ENCODE data around the gene GLI3. TPM values are rescaled to one million over a fixed set of nuclear protein-coding genes. Genes with fewer than 3 reads are reported as not detected.

The GLI3 gene
- total RNA-seq, 1 donor from 2014 or later, result 126 TPM

GRCh38 chr7:42207420-42207819, 29.6 kb downstream of the GLI3 start:
- Mint-ChIP-seq H3K27ac (peak overlapping the region; percentile 21), H3K27me3 (ENCODE audit: low read depth) (no peaks in the 10 kb centered on the region), H3K4me3 (no peak overlapping the region), H3K9me3 (peaks cover 16% of the 10 kb centered on the region), H3K4me1 (peaks cover 16% of the 10 kb centered on the region), H3K36me3 (peaks cover 40% of the 10 kb centered on the region)
- TF ChIP-seq CTCF (IDR thresholded peaks at IDR 0.05; ENCODE audit: unreplicated experiment), result no peak
- DNase-seq (ENCODE audit: low spot score in 2 of 2, unreplicated experiment in 2 of 2), result no peak

GRCh38 chr7:42203336-42203735, 33.7 kb downstream of the GLI3 start:
- no peak overlapping the region for H3K27ac Mint-ChIP-seq
- no peak for DNase-seq (ENCODE audit: low spot score in 2 of 2, unreplicated experiment in 2 of 2)
- no peak overlapping the region for H3K4me3 Mint-ChIP-seq
- H3K36me3 Mint-ChIP-seq, result peaks cover 32% of the 10 kb centered on the region
- H3K9me3 Mint-ChIP-seq, result peaks cover 16% of the 10 kb centered on the region
- TF ChIP-seq CTCF (IDR thresholded peaks at IDR 0.05; ENCODE audit: unreplicated experiment), result no peak
- H3K27me3 Mint-ChIP-seq (ENCODE audit: low read depth), result no peaks in the 10 kb centered on the region
- peaks cover 16% of the 10 kb centered on the region for H3K4me1 Mint-ChIP-seq

GRCh38 chr7:42202601-42203000, 34.4 kb downstream of the GLI3 start:
- H3K36me3 Mint-ChIP-seq, result peaks cover 31% of the 10 kb centered on the region
- H3K27ac Mint-ChIP-seq, result no peak overlapping the region
- H3K4me1 Mint-ChIP-seq, result peaks cover 20% of the 10 kb centered on the region
- DNase-seq (ENCODE audit: low spot score in 2 of 2, unreplicated experiment in 2 of 2), result no peak
- no peak for TF ChIP-seq CTCF (IDR thresholded peaks at IDR 0.05; ENCODE audit: unreplicated experiment)
- no peaks in the 10 kb centered on the region for H3K27me3 Mint-ChIP-seq (ENCODE audit: low read depth)
- H3K9me3 Mint-ChIP-seq, result peaks cover 16% of the 10 kb centered on the region
- H3K4me3 Mint-ChIP-seq, result no peak overlapping the region

- DNase-seq (ENCODE audit: low spot score in 2 of 2, unreplicated experiment in 2 of 2), result no peak
- no peak for TF ChIP-seq CTCF (IDR thresholded peaks at IDR 0.05; ENCODE audit: unreplicated experiment)
- Mint-ChIP-seq H3K9me3 (peaks cover 8% of the 10 kb centered on the region), H3K27ac (peak overlapping the region; percentile 81), H3K4me3 (no peak overlapping the region), H3K27me3 (ENCODE audit: low read depth) (no peaks in the 10 kb centered on the region), H3K4me1 (peaks cover 43% of the 10 kb centered on the region), H3K36me3 (peaks cover 19% of the 10 kb centered on the region)
These were observed 37.9 kb downstream of the GLI3 start for GRCh38 chr7:42198974-42199668.

- no peaks in the 10 kb centered on the region for H3K27me3 Mint-ChIP-seq (ENCODE audit: low read depth)
- DNase-seq (ENCODE audit: low spot score in 2 of 2, unreplicated experiment in 2 of 2), result no peak
- H3K4me1 Mint-ChIP-seq, result peaks cover 51% of the 10 kb centered on the region
- peak overlapping the region; percentile 65 for H3K27ac Mint-ChIP-seq
- no peak overlapping the region for H3K4me3 Mint-ChIP-seq
- peaks cover 13% of the 10 kb centered on the region for H3K36me3 Mint-ChIP-seq
- TF ChIP-seq CTCF (IDR thresholded peaks at IDR 0.05; ENCODE audit: unreplicated experiment), result no peak
- H3K9me3 Mint-ChIP-seq, result peaks cover 2% of the 10 kb centered on the region
These were observed 38.7 kb downstream of the GLI3 start for GRCh38 chr7:42198296-42198695.

Measured in mesothelial cell of epicardium (in vitro differentiated cells).